OCI-LY7 (cell line): ENCODE results near the gene GIMAP7.

Experiments
- EZH2phosphoT487 ChIP-seq: fragments of 200-600 bp; sonication (generic); IDR thresholded peaks from 2 replicates; pipeline ENCODE4 v1.6.1; 2018; ENCODE audit warnings: low read depth, borderline replicate concordance, mild to moderate bottlenecking, mixed run types, antibody characterized with exemption, low read length, moderate library complexity, mixed read lengths
- TF ChIP-seq, protein P1 (sequence below): fragments of 200-600 bp; sonication (generic); conservative IDR thresholded peaks from 2 replicates; pipeline ENCODE4 v1.5.1; 2014; ENCODE audit warnings: mild to moderate bottlenecking, antibody characterized with exemption, low read length, moderate library complexity, mixed read lengths

DNA sequence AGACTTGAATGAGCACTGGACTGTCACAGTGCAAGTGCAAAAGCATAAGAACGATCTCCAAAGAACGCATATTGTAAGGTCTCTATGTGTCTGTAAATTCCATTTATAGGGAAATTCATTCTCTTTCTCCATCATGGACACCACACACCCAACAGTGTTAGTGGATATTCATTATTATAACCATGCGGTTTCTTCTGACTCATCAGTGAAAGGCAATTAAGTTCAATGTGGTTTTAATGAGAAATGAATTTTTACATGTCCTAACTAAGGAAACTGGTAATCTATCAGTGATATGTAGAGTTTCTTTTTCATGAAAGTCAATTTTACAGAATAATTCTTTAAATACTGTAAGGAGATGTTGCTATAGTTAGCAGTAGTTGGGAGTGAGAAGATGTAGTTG lies 38.4 kb upstream of the GIMAP7 start:
- TF ChIP-seq, protein P1, sequence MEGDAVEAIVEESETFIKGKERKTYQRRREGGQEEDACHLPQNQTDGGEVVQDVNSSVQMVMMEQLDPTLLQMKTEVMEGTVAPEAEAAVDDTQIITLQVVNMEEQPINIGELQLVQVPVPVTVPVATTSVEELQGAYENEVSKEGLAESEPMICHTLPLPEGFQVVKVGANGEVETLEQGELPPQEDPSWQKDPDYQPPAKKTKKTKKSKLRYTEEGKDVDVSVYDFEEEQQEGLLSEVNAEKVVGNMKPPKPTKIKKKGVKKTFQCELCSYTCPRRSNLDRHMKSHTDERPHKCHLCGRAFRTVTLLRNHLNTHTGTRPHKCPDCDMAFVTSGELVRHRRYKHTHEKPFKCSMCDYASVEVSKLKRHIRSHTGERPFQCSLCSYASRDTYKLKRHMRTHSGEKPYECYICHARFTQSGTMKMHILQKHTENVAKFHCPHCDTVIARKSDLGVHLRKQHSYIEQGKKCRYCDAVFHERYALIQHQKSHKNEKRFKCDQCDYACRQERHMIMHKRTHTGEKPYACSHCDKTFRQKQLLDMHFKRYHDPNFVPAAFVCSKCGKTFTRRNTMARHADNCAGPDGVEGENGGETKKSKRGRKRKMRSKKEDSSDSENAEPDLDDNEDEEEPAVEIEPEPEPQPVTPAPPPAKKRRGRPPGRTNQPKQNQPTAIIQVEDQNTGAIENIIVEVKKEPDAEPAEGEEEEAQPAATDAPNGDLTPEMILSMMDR = no peak
- TF ChIP-seq EZH2phosphoT487 = no peak
